ENCODE data around the gene GLB1L.

GLB1L gene

GRCh38 chr2:219282943-219283581 lies 37.8 kb upstream of the GLB1L start:
- in situ Hi-C loops (cut with HindIII; ENCODE audit: low pct_ligation_motif_present, low pct_unique_long_range_greater_than_20kb, low sequenced_read_pairs), result no loop called here
- DNase-seq, result no peak

GRCh38 chr2:219282375-219282774 lies 37.1 kb upstream of the GLB1L start:
- in situ Hi-C loops (cut with HindIII; ENCODE audit: low pct_ligation_motif_present, low pct_unique_long_range_greater_than_20kb, low sequenced_read_pairs), result no loop called here
- no peak for DNase-seq

GRCh38 chr2:219281588-219281987 lies 36.3 kb upstream of the GLB1L start:
- in situ Hi-C loops (cut with HindIII; ENCODE audit: low pct_ligation_motif_present, low pct_unique_long_range_greater_than_20kb, low sequenced_read_pairs), result no loop called here
- no peak for DNase-seq

- no peak for DNase-seq
Observed at GRCh38 chr2:219280651-219281050, 35.4 kb upstream of the GLB1L start.

GRCh38 chr2:219279916-219280516 lies 34.8 kb upstream of the GLB1L start:
- in situ Hi-C loops (cut with HindIII; ENCODE audit: low pct_ligation_motif_present, low pct_unique_long_range_greater_than_20kb, low sequenced_read_pairs), result no loop called here
- no peak for DNase-seq

More at GRCh38 chr2:219280651-219281050, 35.4 kb upstream of the GLB1L start:
- in situ Hi-C loops (cut with HindIII; ENCODE audit: low pct_ligation_motif_present, low pct_unique_long_range_greater_than_20kb, low sequenced_read_pairs), result no loop called here

- peak; percentile 99 for DNase-seq
- in situ Hi-C loops (cut with HindIII; ENCODE audit: low pct_ligation_motif_present, low pct_unique_long_range_greater_than_20kb, low sequenced_read_pairs), result no loop called here
Observed at GRCh38 chr2:219279151-219279915, 34.1 kb upstream of the GLB1L start, which contains the start of gene DNAJB2. Gene DNAJB2, plus strand, starts transcription at chr2:219279366. Its CDS starts 468 bp downstream, at chr2:219279834.

- DNase-seq, result no peak
- in situ Hi-C loops (cut with HindIII; ENCODE audit: low pct_ligation_motif_present, low pct_unique_long_range_greater_than_20kb, low sequenced_read_pairs), result no loop called here
Observed at GRCh38 chr2:219278655-219279150, 33.5 kb upstream of the GLB1L start.

GRCh38 chr2:219277703-219278654 lies 32.7 kb upstream of the GLB1L start:
- peak; percentile 81 for DNase-seq
- in situ Hi-C loops (cut with HindIII; ENCODE audit: low pct_ligation_motif_present, low pct_unique_long_range_greater_than_20kb, low sequenced_read_pairs), result no loop called here

- in situ Hi-C loops (cut with HindIII; ENCODE audit: low pct_ligation_motif_present, low pct_unique_long_range_greater_than_20kb, low sequenced_read_pairs), result no loop called here
- peak; percentile 95 for DNase-seq
Observed at GRCh38 chr2:219274361-219274921, 29.2 kb upstream of the GLB1L start.

GRCh38 chr2:219273937-219274336 lies 28.7 kb upstream of the GLB1L start:
- in situ Hi-C loops (cut with HindIII; ENCODE audit: low pct_ligation_motif_present, low pct_unique_long_range_greater_than_20kb, low sequenced_read_pairs), result no loop called here
- peak; percentile 90 for DNase-seq

- in situ Hi-C loops (cut with HindIII; ENCODE audit: low pct_ligation_motif_present, low pct_unique_long_range_greater_than_20kb, low sequenced_read_pairs), result no loop called here
- DNase-seq, result peak; percentile 21
Observed at GRCh38 chr2:219272995-219273394, 27.8 kb upstream of the GLB1L start.

GRCh38 chr2:219272356-219272755 lies 27.1 kb upstream of the GLB1L start:
- in situ Hi-C loops (cut with HindIII; ENCODE audit: low pct_ligation_motif_present, low pct_unique_long_range_greater_than_20kb, low sequenced_read_pairs), result no loop called here
- DNase-seq, result peak; percentile 44

- in situ Hi-C loops (cut with HindIII; ENCODE audit: low pct_ligation_motif_present, low pct_unique_long_range_greater_than_20kb, low sequenced_read_pairs), result no loop called here
- no peak for DNase-seq
Observed at GRCh38 chr2:219271021-219271420, 25.8 kb upstream of the GLB1L start.

GRCh38 chr2:219270055-219270372 lies 24.8 kb upstream of the GLB1L start:
- no peak for DNase-seq
- in situ Hi-C loops (cut with HindIII; ENCODE audit: low pct_ligation_motif_present, low pct_unique_long_range_greater_than_20kb, low sequenced_read_pairs), result no loop called here

- DNase-seq, result peak; percentile 16
- in situ Hi-C loops (cut with HindIII; ENCODE audit: low pct_ligation_motif_present, low pct_unique_long_range_greater_than_20kb, low sequenced_read_pairs), result no loop called here
Observed at GRCh38 chr2:219269362-219270054, 24.3 kb upstream of the GLB1L start.

GRCh38 chr2:219268294-219268693 lies 23.1 kb upstream of the GLB1L start:
- in situ Hi-C loops (cut with HindIII; ENCODE audit: low pct_ligation_motif_present, low pct_unique_long_range_greater_than_20kb, low sequenced_read_pairs), result no loop called here
- no peak for DNase-seq

- in situ Hi-C loops (cut with HindIII; ENCODE audit: low pct_ligation_motif_present, low pct_unique_long_range_greater_than_20kb, low sequenced_read_pairs), result no loop called here
Observed at GRCh38 chr2:219266886-219267285, 21.6 kb upstream of the GLB1L start.

GRCh38 chr2:219266232-219266631 lies 21.0 kb upstream of the GLB1L start:
- no peak for DNase-seq
- in situ Hi-C loops (cut with HindIII; ENCODE audit: low pct_ligation_motif_present, low pct_unique_long_range_greater_than_20kb, low sequenced_read_pairs), result no loop called here

More at GRCh38 chr2:219266886-219267285, 21.6 kb upstream of the GLB1L start:
- no peak for DNase-seq
